CD14-positive monocyte (primary cell): ENCODE data around the gene CNIH3. TPM values are rescaled to one million over a fixed set of nuclear protein-coding genes. Genes with fewer than 3 reads are reported as not detected.

Experiments used
- DNase-seq, 3 donors: peaks; one replicate each; pipeline ENCODE4 v3.0.0-alpha.2; 2011 to 2022
- H2AFZ ChIP-seq: 2 replicates; pipeline ENCODE4 v1.6.0; 2012; ENCODE audit warnings: mild to moderate bottlenecking, low read depth, low read length, inconsistent platforms; ENCODE audit not compliant: insufficient read depth, poor library complexity, severe bottlenecking
- H3K27ac ChIP-seq, 2 donors: 1 replicate in 1 of 2; 2 replicates in 1 of 2; pipeline ENCODE4 v1.5.1; 2012 to 2013; ENCODE audit warnings: low read length in 2 of 2, control low read depth in 1 of 2, inconsistent platforms in 1 of 2, low read depth in 1 of 2, mild to moderate bottlenecking in 1 of 2
- H3K27me3 ChIP-seq, 2 donors: one replicate each; pipeline versions ENCODE4 v1.6.0 to v1.6.1; 2011 to 2013; ENCODE audit warnings: low read length in 2 of 2; ENCODE audit not compliant: control insufficient read depth in 2 of 2, insufficient read depth in 2 of 2
- H3K36me3 ChIP-seq, 2 donors: replicated peaks in 1 of 2; 1 replicate in 1 of 2; 2 replicates in 1 of 2; pipeline versions ENCODE4 v1.5.1 to v1.6.1; 2012 to 2013; ENCODE audit warnings: low read length in 2 of 2, control low read depth in 1 of 2, inconsistent platforms in 1 of 2, mild to moderate bottlenecking in 1 of 2; ENCODE audit not compliant: insufficient read depth in 2 of 2, control insufficient read depth in 1 of 2
- H3K4me1 ChIP-seq, 2 donors: 1 replicate in 1 of 2; 2 replicates in 1 of 2; pipeline versions ENCODE4 v1.5.1 to v1.6.1; 2012 to 2013; ENCODE audit warnings: low read length in 2 of 2, control low read depth in 1 of 2, inconsistent platforms in 1 of 2, mild to moderate bottlenecking in 1 of 2, moderate library complexity in 1 of 2; ENCODE audit not compliant: insufficient read depth in 2 of 2, control insufficient read depth in 1 of 2
- H3K4me2 ChIP-seq: replicated peaks from 2 replicates; pipeline ENCODE3; 2012; ENCODE audit warnings: low read length, moderate library complexity, mild to moderate bottlenecking; ENCODE audit not compliant: poor library complexity, severe bottlenecking; ENCODE audit errors: extremely low read depth
- H3K4me3 ChIP-seq, 3 experiments: fragments of 200-600 bp in 1 of 3; sonication (generic) in 1 of 3; replicated peaks in 1 of 3; 1 replicate in 2 of 3; 2 replicates in 1 of 3; pipeline ENCODE4 v1.5.1; 2011 to 2013; ENCODE audit warnings: low read length in 3 of 3, mild to moderate bottlenecking in 3 of 3, control low read depth in 2 of 3, low read depth in 2 of 3, inconsistent platforms in 1 of 3, moderate library complexity in 1 of 3
- H3K79me2 ChIP-seq: 2 replicates; pipeline ENCODE4 v1.6.0; 2012; ENCODE audit warnings: mild to moderate bottlenecking, control low read depth, inconsistent platforms, low read length, moderate library complexity; ENCODE audit not compliant: insufficient read depth
- H3K9ac ChIP-seq: 2 replicates; pipeline ENCODE4 v1.6.0; 2017; ENCODE audit warnings: low read length, mild to moderate bottlenecking; ENCODE audit not compliant: insufficient read depth, poor library complexity, severe bottlenecking
- H3K9me3 ChIP-seq, 2 donors: replicated peaks in 1 of 2; 1 replicate in 1 of 2; 2 replicates in 1 of 2; pipeline versions ENCODE4 v1.5.1 to v1.6.1; 2012 to 2013; ENCODE audit warnings: low read length in 2 of 2, control low read depth in 1 of 2; ENCODE audit not compliant: control insufficient read depth in 1 of 2, insufficient read depth in 1 of 2
- H4K20me1 ChIP-seq: 2 replicates; pipeline ENCODE4 v1.6.0; 2012; ENCODE audit warnings: mild to moderate bottlenecking, low read length, control low read depth, moderate library complexity; ENCODE audit not compliant: insufficient read depth
- H3K27ac Mint-ChIP-seq, 7 donors: one replicate each; pipeline ENCODE4 v1.8.0; 2020; ENCODE audit warnings: mild to moderate bottlenecking in 7 of 7, mixed read lengths in 7 of 7, moderate library complexity in 6 of 7, inconsistent platforms in 2 of 7
- H3K27me3 Mint-ChIP-seq, 3 donors: one replicate each; pipeline ENCODE4 v1.8.0; 2021 to 2022; ENCODE audit warnings: low read depth in 3 of 3, mild to moderate bottlenecking in 3 of 3, mixed read lengths in 3 of 3, moderate library complexity in 3 of 3, inconsistent platforms in 1 of 3
- H3K36me3 Mint-ChIP-seq, 2 donors: one replicate each; pipeline ENCODE4 v1.8.0; 2020; ENCODE audit warnings: mixed read lengths in 2 of 2, inconsistent platforms in 1 of 2, mild to moderate bottlenecking in 1 of 2
- H3K4me1 Mint-ChIP-seq: one replicate; pipeline ENCODE4 v1.8.0; 2020; ENCODE audit warnings: mild to moderate bottlenecking, mixed read lengths
- H3K4me3 Mint-ChIP-seq, 2 donors: one replicate each; pipeline ENCODE4 v1.8.0; 2020; ENCODE audit warnings: mild to moderate bottlenecking in 2 of 2, mixed read lengths in 2 of 2, moderate library complexity in 1 of 2
- H3K9me3 Mint-ChIP-seq, 7 donors: one replicate each; pipeline ENCODE4 v1.8.0; 2020 to 2022; ENCODE audit warnings: mixed read lengths in 7 of 7, mild to moderate bottlenecking in 6 of 7, moderate library complexity in 6 of 7, inconsistent platforms in 2 of 7
- WGBS: methylation state at CpG from one replicate; pipeline ENCODE4 v1.1.5; 2013; ENCODE audit warnings: missing lambda C conversion rate; ENCODE audit not compliant: insufficient coverage; 5-methylcytosine and 5-hydroxymethylcytosine counted together
- intact Hi-C, 2 donors: fragments of 100-400 bp; cut with micrococcal nuclease; formaldehyde crosslinking; loops; one replicate each; pipeline versions ENCODE4 v1.15.0 to v1.15.1; 2023
- polyA plus RNA-seq, 3 donors: library from polyadenylated mRNA; depleted of rRNA in 1 of 3; unstranded in 2 of 3; stranded (reverse) in 1 of 3; fragments of 300-500 nt in 2 of 3; fragments of >200 nt in 1 of 3; fragmentation: Illumina TruSeq in 2 of 3; gene quantifications; 1 replicate in 2 of 3; 2 replicates in 1 of 3; pipeline ENCODE4 v1.2.3, GENCODE V29; 2012 to 2021
- TF ChIP-seq, protein P1 (sequence below): fragments of 200-600 bp; IDR thresholded peaks from one replicate; pipeline ENCODE4 v1.8.0; 2022; ENCODE audit warnings: antibody characterized with exemption, mild to moderate bottlenecking

The CNIH3 gene
- polyA plus RNA-seq, 3 donors, result 0.37 TPM; not detected in 2

DNA sequence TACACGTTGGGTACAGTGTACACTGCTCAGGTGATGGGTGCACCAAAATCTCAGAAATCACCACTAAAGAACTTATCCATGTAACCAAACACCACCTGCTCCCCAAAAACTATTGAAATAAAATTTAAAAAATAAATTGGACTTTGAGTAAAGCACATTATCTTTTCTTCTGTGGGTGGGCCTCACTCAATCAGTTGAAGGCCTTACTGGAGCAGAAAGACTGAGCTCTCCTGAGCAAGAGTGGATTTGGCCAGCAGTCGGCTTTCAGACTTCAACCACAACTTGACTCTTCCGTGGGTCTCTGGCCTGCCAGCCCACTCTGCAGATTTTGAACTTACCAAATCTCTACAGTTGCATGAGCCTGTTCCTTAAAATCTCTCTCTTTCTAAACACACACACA, 78.9 kb downstream of the CNIH3 start:
- Histone ChIP-seq H4K20me1 (no peaks in the 10 kb centered on the region), H3K27me3 (no peaks in the 10 kb centered on the region), H3K79me2 (no peaks in the 10 kb centered on the region), H3K9ac (no peak overlapping the region), H3K4me2 (no peak overlapping the region), H3K9me3 (no peaks in the 10 kb centered on the region), H3K36me3 (no peaks in the 10 kb centered on the region), H3K4me3 (no peak overlapping the region), H3K4me1 (no peaks in the 10 kb centered on the region), H3K27ac (no peak overlapping the region), H2AFZ (no peak overlapping the region)
- TF ChIP-seq, protein P1, sequence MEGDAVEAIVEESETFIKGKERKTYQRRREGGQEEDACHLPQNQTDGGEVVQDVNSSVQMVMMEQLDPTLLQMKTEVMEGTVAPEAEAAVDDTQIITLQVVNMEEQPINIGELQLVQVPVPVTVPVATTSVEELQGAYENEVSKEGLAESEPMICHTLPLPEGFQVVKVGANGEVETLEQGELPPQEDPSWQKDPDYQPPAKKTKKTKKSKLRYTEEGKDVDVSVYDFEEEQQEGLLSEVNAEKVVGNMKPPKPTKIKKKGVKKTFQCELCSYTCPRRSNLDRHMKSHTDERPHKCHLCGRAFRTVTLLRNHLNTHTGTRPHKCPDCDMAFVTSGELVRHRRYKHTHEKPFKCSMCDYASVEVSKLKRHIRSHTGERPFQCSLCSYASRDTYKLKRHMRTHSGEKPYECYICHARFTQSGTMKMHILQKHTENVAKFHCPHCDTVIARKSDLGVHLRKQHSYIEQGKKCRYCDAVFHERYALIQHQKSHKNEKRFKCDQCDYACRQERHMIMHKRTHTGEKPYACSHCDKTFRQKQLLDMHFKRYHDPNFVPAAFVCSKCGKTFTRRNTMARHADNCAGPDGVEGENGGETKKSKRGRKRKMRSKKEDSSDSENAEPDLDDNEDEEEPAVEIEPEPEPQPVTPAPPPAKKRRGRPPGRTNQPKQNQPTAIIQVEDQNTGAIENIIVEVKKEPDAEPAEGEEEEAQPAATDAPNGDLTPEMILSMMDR, result no peak
- peaks cover 0 to 3% (median 0%) of the 10 kb centered on the region in 7 donors for H3K9me3 Mint-ChIP-seq
- H3K36me3 Mint-ChIP-seq, result no peaks in the 10 kb centered on the region
- no peak overlapping the region for H3K4me3 Mint-ChIP-seq
- no peak for DNase-seq
- WGBS, result 0% methylated on average over 1 of the region's 3 CpGs
- peaks cover 0 to 6% (median 5%) of the 10 kb centered on the region in 3 donors for H3K27me3 Mint-ChIP-seq
- H3K27ac Mint-ChIP-seq, result no peak overlapping the region
- peaks cover 4% of the 10 kb centered on the region for H3K4me1 Mint-ChIP-seq
- intact Hi-C loops, result no loop called here

- H3K36me3 Mint-ChIP-seq, result no peaks in the 10 kb centered on the region
- TF ChIP-seq, protein P1, result no peak
- H3K4me1 Mint-ChIP-seq, result peaks cover 3% of the 10 kb centered on the region
- no peak for DNase-seq
- Histone ChIP-seq H3K9me3 (no peaks in the 10 kb centered on the region), H3K9ac (no peak overlapping the region), H3K27me3 (no peaks in the 10 kb centered on the region), H4K20me1 (no peaks in the 10 kb centered on the region), H3K4me3 (no peak overlapping the region), H3K36me3 (no peaks in the 10 kb centered on the region), H3K4me2 (no peak overlapping the region), H3K79me2 (no peaks in the 10 kb centered on the region), H3K27ac (no peak overlapping the region), H3K4me1 (no peaks in the 10 kb centered on the region), H2AFZ (no peak overlapping the region)
- WGBS, result 100% methylated on average over 1 of the region's 2 CpGs
- H3K27ac Mint-ChIP-seq, result no peak overlapping the region
- no peak overlapping the region for H3K4me3 Mint-ChIP-seq
- peaks cover 0 to 7% (median 6%) of the 10 kb centered on the region in 3 donors for H3K27me3 Mint-ChIP-seq
- peaks cover 0 to 3% (median 0%) of the 10 kb centered on the region in 7 donors for H3K9me3 Mint-ChIP-seq
- intact Hi-C loops, result no loop called here
These were observed 79.9 kb downstream of the CNIH3 start for GRCh38 chr1:224696021-224696420.
